OCI-LY3 (cell line): ENCODE measurements around the gene RBMS3.

Experiments used
- H2AFZ ChIP-seq: fragments of 200-600, 300-600 bp; shearing (Covaris generic); 2 replicates; pipeline ENCODE4 v1.6.0; 2014; ENCODE audit warnings: antibody characterized with exemption, low read depth, low read length
- H3K27ac ChIP-seq: fragments of 200-600, 300-600 bp; sonication (generic); 2 replicates; pipeline ENCODE4 v1.5.1; 2014; ENCODE audit warnings: mild to moderate bottlenecking, low read length, moderate library complexity, mixed read lengths
- H3K27me3 ChIP-seq: fragments of 200-600, 300-600 bp; sonication (generic); 2 replicates; pipeline ENCODE4 v1.6.1; 2014; ENCODE audit warnings: low read depth, low read length, mixed read lengths
- H3K36me3 ChIP-seq: fragments of 200-600, 300-600 bp; sonication (generic); replicated peaks from 2 replicates; pipeline ENCODE3; 2014; ENCODE audit warnings: low read depth, low read length, mixed read lengths
- H3K4me1 ChIP-seq: fragments of 300-600, 200-600 bp; sonication (generic); 2 replicates; pipeline ENCODE4 v1.6.1; 2014; ENCODE audit warnings: low read length, mixed read lengths
- H3K4me2 ChIP-seq: fragments of 200-600, 300-600 bp; sonication (generic); 2 replicates; pipeline ENCODE4 v1.6.1; 2014; ENCODE audit warnings: low read length, mixed read lengths
- H3K4me3 ChIP-seq: fragments of 300-600, 200-600 bp; sonication (generic); 2 replicates; pipeline ENCODE4 v1.5.1; 2014; ENCODE audit warnings: antibody characterized with exemption, mild to moderate bottlenecking, low read length, moderate library complexity
- H3K79me2 ChIP-seq: fragments of 300-600, 200-600 bp; shearing (Covaris generic); 2 replicates; pipeline ENCODE4 v1.6.1; 2014; ENCODE audit warnings: mild to moderate bottlenecking, low read length, mixed read lengths
- H3K9ac ChIP-seq: fragments of 300-600, 200-600 bp; shearing (Covaris generic); 2 replicates; pipeline ENCODE4 v1.6.0; 2014; ENCODE audit warnings: mild to moderate bottlenecking, low read length, moderate library complexity
- H3K9me3 ChIP-seq: fragments of 200-600, 300-600 bp; shearing (Covaris generic); 2 replicates; pipeline ENCODE4 v1.6.1; 2014; ENCODE audit warnings: low read length, mixed read lengths; ENCODE audit not compliant: insufficient read depth
- H4K20me1 ChIP-seq: fragments of 200-600, 300-600 bp; sonication (generic); 2 replicates; pipeline ENCODE4 v1.6.1; 2016; ENCODE audit warnings: low read length, mixed read lengths; ENCODE audit not compliant: insufficient read depth
- EZH2phosphoT487 ChIP-seq: fragments of 200-600 bp; shearing (Covaris generic); IDR thresholded peaks from 2 replicates; pipeline ENCODE4 v1.6.1; 2018; ENCODE audit warnings: antibody characterized with exemption, mixed run types, low read depth
- TF ChIP-seq, protein P1 (sequence below): fragments of 200-600, 300-600 bp; sonication (generic); IDR thresholded peaks from 2 replicates; pipeline ENCODE4 v1.5.1; 2014; ENCODE audit warnings: antibody characterized with exemption, low read length, low read depth

RBMS3 gene

DNA sequence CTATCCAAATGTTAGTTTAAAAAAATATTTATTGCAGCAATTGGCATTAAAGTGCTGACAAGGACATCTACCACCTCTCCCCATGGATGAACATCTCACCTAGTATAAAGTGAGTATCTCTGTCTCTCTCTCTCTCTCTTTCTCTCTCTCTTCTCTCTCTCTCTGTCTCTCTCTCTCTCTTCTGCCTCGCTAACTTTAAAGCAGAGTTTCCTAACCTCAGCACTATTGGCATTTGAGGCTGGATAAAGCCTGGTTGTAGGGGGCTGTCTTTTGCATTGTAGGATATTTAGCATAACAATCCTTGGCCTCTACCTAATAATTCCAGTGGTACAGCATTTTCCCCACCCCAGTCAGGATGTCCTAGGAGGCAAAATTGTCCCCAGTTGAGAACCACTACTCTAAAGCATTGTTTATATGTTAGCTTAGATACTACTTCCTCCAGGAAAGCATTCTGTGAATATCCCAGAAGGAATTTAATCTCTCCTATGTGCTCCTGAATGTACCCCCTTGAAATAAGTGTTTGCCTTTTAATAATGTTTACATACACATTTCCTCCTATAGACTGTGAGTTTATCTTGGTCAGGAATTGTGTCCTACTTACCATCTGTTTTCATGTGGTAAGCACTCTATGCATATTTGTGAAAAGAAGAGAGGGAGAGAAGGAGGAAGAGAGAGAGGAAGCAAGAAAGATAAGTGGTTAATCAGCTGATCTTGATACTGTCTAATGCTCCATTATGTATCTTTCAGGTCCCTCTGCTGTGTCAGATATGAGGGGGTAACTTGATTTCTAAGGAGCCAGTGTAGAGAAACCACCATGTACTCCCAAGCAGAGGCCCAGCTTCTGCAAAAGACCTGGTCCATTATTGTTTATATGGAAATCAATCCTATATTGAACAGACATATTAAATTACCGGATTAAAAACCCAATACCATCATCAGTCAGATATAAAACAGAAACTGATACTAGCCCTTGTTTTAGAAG, 346.6 kb downstream of the RBMS3 start:
- no peaks in the 10 kb centered on the region for H3K36me3 ChIP-seq
- no peaks in the 10 kb centered on the region for H3K79me2 ChIP-seq
- H3K9me3 ChIP-seq: no peaks in the 10 kb centered on the region
- no peak overlapping the region for H3K9ac ChIP-seq
- no peaks in the 10 kb centered on the region for H4K20me1 ChIP-seq
- H2AFZ ChIP-seq: no peak overlapping the region
- no peak overlapping the region for H3K27ac ChIP-seq
- TF ChIP-seq EZH2phosphoT487: no peak
- TF ChIP-seq, protein P1, sequence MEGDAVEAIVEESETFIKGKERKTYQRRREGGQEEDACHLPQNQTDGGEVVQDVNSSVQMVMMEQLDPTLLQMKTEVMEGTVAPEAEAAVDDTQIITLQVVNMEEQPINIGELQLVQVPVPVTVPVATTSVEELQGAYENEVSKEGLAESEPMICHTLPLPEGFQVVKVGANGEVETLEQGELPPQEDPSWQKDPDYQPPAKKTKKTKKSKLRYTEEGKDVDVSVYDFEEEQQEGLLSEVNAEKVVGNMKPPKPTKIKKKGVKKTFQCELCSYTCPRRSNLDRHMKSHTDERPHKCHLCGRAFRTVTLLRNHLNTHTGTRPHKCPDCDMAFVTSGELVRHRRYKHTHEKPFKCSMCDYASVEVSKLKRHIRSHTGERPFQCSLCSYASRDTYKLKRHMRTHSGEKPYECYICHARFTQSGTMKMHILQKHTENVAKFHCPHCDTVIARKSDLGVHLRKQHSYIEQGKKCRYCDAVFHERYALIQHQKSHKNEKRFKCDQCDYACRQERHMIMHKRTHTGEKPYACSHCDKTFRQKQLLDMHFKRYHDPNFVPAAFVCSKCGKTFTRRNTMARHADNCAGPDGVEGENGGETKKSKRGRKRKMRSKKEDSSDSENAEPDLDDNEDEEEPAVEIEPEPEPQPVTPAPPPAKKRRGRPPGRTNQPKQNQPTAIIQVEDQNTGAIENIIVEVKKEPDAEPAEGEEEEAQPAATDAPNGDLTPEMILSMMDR: no peak
- peaks cover 5% of the 10 kb centered on the region; the same call in 1 of the 2 replicates for H3K27me3 ChIP-seq
- H3K4me1 ChIP-seq: peaks cover 12% of the 10 kb centered on the region
- H3K4me2 ChIP-seq: no peak overlapping the region
- no peak overlapping the region for H3K4me3 ChIP-seq

DNA sequence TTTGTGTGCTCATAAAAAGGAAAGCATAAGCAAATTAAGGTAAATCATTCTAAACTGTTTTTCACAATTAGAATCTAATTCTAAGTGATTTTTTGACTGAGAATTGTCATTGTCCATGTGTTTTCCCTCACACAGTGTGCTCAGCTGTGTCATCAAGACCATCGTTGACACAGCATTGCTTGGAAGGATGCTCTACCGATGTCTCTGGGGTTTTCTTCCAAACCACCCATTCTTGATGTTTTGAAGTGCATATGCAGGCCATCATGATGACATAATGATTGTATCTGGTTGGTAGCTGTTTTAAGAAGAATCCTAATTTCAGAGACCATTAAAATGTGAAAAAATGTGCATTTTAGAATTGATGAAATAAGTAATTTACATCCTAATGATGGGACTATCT, 347.9 kb downstream of the RBMS3 start:
- no peak overlapping the region for H3K27ac ChIP-seq
- H3K4me2 ChIP-seq: no peak overlapping the region
- H3K36me3 ChIP-seq: no peaks in the 10 kb centered on the region
- H3K4me3 ChIP-seq: no peak overlapping the region
- no peak overlapping the region for H2AFZ ChIP-seq
- H3K9ac ChIP-seq: no peak overlapping the region
- peaks cover 5% of the 10 kb centered on the region; the same call in 1 of the 2 replicates for H3K27me3 ChIP-seq
- no peaks in the 10 kb centered on the region for H4K20me1 ChIP-seq
- no peak for TF ChIP-seq EZH2phosphoT487
- TF ChIP-seq, protein P1: no peak
- no peaks in the 10 kb centered on the region for H3K9me3 ChIP-seq
- peaks cover 12% of the 10 kb centered on the region for H3K4me1 ChIP-seq
- H3K79me2 ChIP-seq: no peaks in the 10 kb centered on the region

DNA sequence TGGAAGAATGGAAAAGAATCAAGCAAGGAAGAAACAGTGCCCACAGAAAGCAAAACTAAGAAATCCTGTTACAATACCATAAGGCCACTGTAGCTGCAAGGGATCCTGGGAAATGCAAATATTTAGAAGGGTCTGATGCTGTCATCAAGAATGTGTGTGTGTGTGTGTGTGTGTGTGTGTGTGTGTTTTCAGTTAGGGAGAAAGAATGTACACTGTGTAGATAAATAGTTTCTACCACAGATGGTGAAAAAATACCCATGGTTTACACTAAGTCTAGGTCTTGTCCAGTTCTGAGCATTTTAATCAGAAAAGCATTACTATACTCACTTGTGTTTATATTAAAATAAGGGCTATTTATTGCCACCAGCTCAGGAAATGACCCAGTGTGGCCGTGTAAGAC, 355.0 kb downstream of the RBMS3 start:
- H3K79me2 ChIP-seq: no peaks in the 10 kb centered on the region
- H3K27me3 ChIP-seq: peaks cover 37% of the 10 kb centered on the region
- H3K9me3 ChIP-seq: peaks cover 14% of the 10 kb centered on the region
- no peak overlapping the region for H3K27ac ChIP-seq
- no peak overlapping the region for H2AFZ ChIP-seq
- H3K9ac ChIP-seq: no peak overlapping the region
- no peaks in the 10 kb centered on the region for H4K20me1 ChIP-seq
- H3K4me3 ChIP-seq: no peak overlapping the region
- H3K4me2 ChIP-seq: no peak overlapping the region
- TF ChIP-seq, protein P1: no peak
- no peak for TF ChIP-seq EZH2phosphoT487
- H3K4me1 ChIP-seq: peaks cover 17% of the 10 kb centered on the region
- H3K36me3 ChIP-seq: peaks cover 12% of the 10 kb centered on the region

DNA sequence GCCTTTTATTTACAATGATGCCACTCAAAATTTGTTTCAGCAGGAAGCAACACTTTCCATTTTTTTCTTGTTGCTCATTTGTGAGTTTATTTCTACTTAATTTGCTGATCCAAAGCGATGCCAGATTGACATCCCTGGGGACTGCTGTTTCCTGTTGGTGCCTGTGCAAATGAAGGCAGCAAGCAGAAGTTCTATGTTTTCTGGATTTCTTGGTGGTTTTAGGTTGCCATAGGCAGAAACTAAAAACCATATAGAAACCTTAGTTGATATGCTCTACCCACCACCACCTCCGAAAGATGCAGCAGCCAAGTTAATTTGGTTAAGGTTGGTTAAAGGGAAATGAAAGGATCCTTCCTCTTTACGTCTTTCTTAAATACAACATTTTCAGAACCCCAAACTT, 356.2 kb downstream of the RBMS3 start:
- Histone ChIP-seq H3K9me3 (peaks cover 14% of the 10 kb centered on the region), H3K4me2 (peak overlapping the region; percentile 55), H3K79me2 (no peaks in the 10 kb centered on the region), H3K4me3 (peak overlapping the region; percentile 19; the same call in 1 of the 2 replicates), H3K27ac (no peak overlapping the region), H3K27me3 (peaks cover 42% of the 10 kb centered on the region), H3K4me1 (peaks cover 17% of the 10 kb centered on the region), H3K9ac (no peak overlapping the region), H3K36me3 (peaks cover 12% of the 10 kb centered on the region), H4K20me1 (no peaks in the 10 kb centered on the region), H2AFZ (no peak overlapping the region)
- TF ChIP-seq EZH2phosphoT487: no peak
- TF ChIP-seq, protein P1: no peak
